Measurements from ENCODE around the gene PARD3. TPM values are rescaled to one million over a fixed set of nuclear protein-coding genes. Genes with fewer than 3 reads are reported as not detected.

PARD3 gene
- polyA plus RNA-seq, 3 donors, result 79.3 to 88.4 (median 87.3) TPM

- no peak for DNase-seq (ENCODE audit: low read depth in 3 of 3, low spot score in 2 of 3)
Observed at GRCh38 chr10:34137955-34138354, 677.1 kb downstream of the PARD3 start.

GRCh38 chr10:34137201-34137600, 677.9 kb downstream of the PARD3 start:
- no peak for DNase-seq (ENCODE audit: low read depth in 3 of 3, low spot score in 2 of 3)

- no peak for DNase-seq (ENCODE audit: low read depth in 3 of 3, low spot score in 2 of 3)
Observed at GRCh38 chr10:34135515-34135914, 679.6 kb downstream of the PARD3 start.

GRCh38 chr10:34134602-34135001, 680.5 kb downstream of the PARD3 start:
- DNase-seq (ENCODE audit: low read depth in 3 of 3, low spot score in 2 of 3), result no peak

- no peak for DNase-seq (ENCODE audit: low read depth in 3 of 3, low spot score in 2 of 3)
Observed at GRCh38 chr10:34133406-34133805, 681.7 kb downstream of the PARD3 start.

GRCh38 chr10:34131152-34131551, 683.9 kb downstream of the PARD3 start:
- no peak for DNase-seq (ENCODE audit: low read depth in 3 of 3, low spot score in 2 of 3)

- DNase-seq (ENCODE audit: low read depth in 3 of 3, low spot score in 2 of 3), result no peak
Observed at GRCh38 chr10:34127676-34128075, 687.4 kb downstream of the PARD3 start.

GRCh38 chr10:34126371-34127151, 688.5 kb downstream of the PARD3 start:
- DNase-seq (ENCODE audit: low read depth in 3 of 3, low spot score in 2 of 3), result no peak

- no peak for DNase-seq (ENCODE audit: low read depth in 3 of 3, low spot score in 2 of 3)
Observed at GRCh38 chr10:34125702-34126101, 689.4 kb downstream of the PARD3 start.

- no peak for DNase-seq (ENCODE audit: low read depth in 3 of 3, low spot score in 2 of 3)
Observed at GRCh38 chr10:34124522-34125035, 690.5 kb downstream of the PARD3 start.

- no peak for DNase-seq (ENCODE audit: low read depth in 3 of 3, low spot score in 2 of 3)
Observed at GRCh38 chr10:34121781-34122622, 693.1 kb downstream of the PARD3 start.

- DNase-seq (ENCODE audit: low read depth in 3 of 3, low spot score in 2 of 3), result no peak
Observed at GRCh38 chr10:34121125-34121753, 693.9 kb downstream of the PARD3 start.

- no peak for DNase-seq (ENCODE audit: low read depth in 3 of 3, low spot score in 2 of 3)
Observed at GRCh38 chr10:34119456-34119855, 695.6 kb downstream of the PARD3 start.

GRCh38 chr10:34116681-34117271, 698.3 kb downstream of the PARD3 start:
- DNase-seq (ENCODE audit: low read depth in 3 of 3, low spot score in 2 of 3), result no peak

- DNase-seq (ENCODE audit: low read depth in 3 of 3, low spot score in 2 of 3), result peak in 1 of 3 donors; percentile 29
Observed at GRCh38 chr10:34116220-34116641, 698.9 kb downstream of the PARD3 start.

GRCh38 chr10:34114914-34115313, 700.2 kb downstream of the PARD3 start:
- no peak for DNase-seq (ENCODE audit: low read depth in 3 of 3, low spot score in 2 of 3)

GRCh38 chr10:34113504-34114225, 701.4 kb downstream of the PARD3 start:
- no peak for DNase-seq (ENCODE audit: low read depth in 3 of 3, low spot score in 2 of 3)

- DNase-seq (ENCODE audit: low read depth in 3 of 3, low spot score in 2 of 3), result no peak
Observed at GRCh38 chr10:34112171-34112782, 702.8 kb downstream of the PARD3 start.

GRCh38 chr10:34111179-34111578, 703.9 kb downstream of the PARD3 start:
- DNase-seq (ENCODE audit: low read depth in 3 of 3, low spot score in 2 of 3), result no peak

All from right renal cortex interstitium (tissue), 3 donors.